CD4-positive, alpha-beta T cell (primary cell): ENCODE measurements around the gene TMEM87A. TPM values are rescaled to one million over a fixed set of nuclear protein-coding genes. Genes with fewer than 3 reads are reported as not detected.

Experiments used
- ATAC-seq: fragments of 200-7000 bp; cut with Tn5 transposase; one replicate; pipeline ENCODE4 v1.10.0; 2022; ENCODE audit warnings: mild to moderate bottlenecking; ENCODE audit not compliant: poor library complexity
- CTCF ChIA-PET: fragments of 350-600 bp; sonication (Branson Sonifier 250); formaldehyde crosslinking; loops from one replicate; lab custom pipeline; 2021; ENCODE audit warnings: antibody characterized with exemption, inconsistent platforms; lab: Charles Lee
- POLR2A ChIA-PET: fragments of 350-600 bp; sonication (Branson Sonifier 250); formaldehyde crosslinking; loops from one replicate; lab custom pipeline; 2021; ENCODE audit warnings: antibody characterized with exemption, inconsistent platforms; lab: Charles Lee
- DNase-seq, 14 experiments: peaks; one replicate each; pipeline ENCODE4 v3.0.0-alpha.2; 2013 to 2020; ENCODE audit warnings: mixed read lengths in 2 of 14
- H3K27ac ChIP-seq, 2 donors: one replicate each; pipeline versions ENCODE4 v1.5.1 to v1.7.0; 2013; ENCODE audit warnings: low read length in 2 of 2, low read depth in 1 of 2, mild to moderate bottlenecking in 1 of 2
- H3K27me3 ChIP-seq, 2 experiments: 1 replicate in 1 of 2; 2 replicates in 1 of 2; pipeline versions ENCODE4 v1.6.1 to v1.7.0; 2013; ENCODE audit warnings: low read length in 2 of 2, control low read depth in 1 of 2, mild to moderate bottlenecking in 1 of 2, moderate library complexity in 1 of 2; ENCODE audit not compliant: insufficient read depth in 2 of 2, control insufficient read depth in 1 of 2
- H3K36me3 ChIP-seq: one replicate; pipeline ENCODE4 v1.6.1; 2013; ENCODE audit warnings: low read length, control low read depth; ENCODE audit not compliant: insufficient read depth
- H3K4me1 ChIP-seq: one replicate; pipeline ENCODE4 v1.6.1; 2013; ENCODE audit warnings: low read length, control low read depth; ENCODE audit not compliant: insufficient read depth
- H3K4me3 ChIP-seq: one replicate; pipeline ENCODE4 v1.5.1; 2013; ENCODE audit warnings: mild to moderate bottlenecking, low read length, moderate library complexity
- H3K9me3 ChIP-seq, 2 experiments: 1 replicate in 1 of 2; 2 replicates in 1 of 2; pipeline versions ENCODE4 v1.6.1 to v1.7.0; 2013; ENCODE audit warnings: low read length in 2 of 2, mild to moderate bottlenecking in 2 of 2, control low read depth in 1 of 2, moderate library complexity in 1 of 2; ENCODE audit not compliant: control insufficient read depth in 1 of 2, insufficient read depth in 1 of 2
- H3K27ac Mint-ChIP-seq: one replicate; pipeline ENCODE4 v1.8.0; 2020; ENCODE audit warnings: mixed read lengths
- H3K27me3 Mint-ChIP-seq: one replicate; pipeline ENCODE4 v1.8.0; 2021; ENCODE audit warnings: mixed read lengths
- H3K36me3 Mint-ChIP-seq: one replicate; pipeline ENCODE4 v1.8.0; 2021; ENCODE audit warnings: low read depth, mixed read lengths
- H3K4me1 Mint-ChIP-seq: one replicate; pipeline ENCODE4 v1.8.0; 2021; ENCODE audit warnings: low read depth, mixed read lengths
- H3K4me3 Mint-ChIP-seq: one replicate; pipeline ENCODE4 v1.8.0; 2020; ENCODE audit warnings: mild to moderate bottlenecking, mixed read lengths
- H3K9me3 Mint-ChIP-seq: one replicate; pipeline ENCODE4 v1.8.0; 2020; ENCODE audit warnings: mixed read lengths
- intact Hi-C, 2 experiments: fragments of 100-400 bp; cut with DNase I in 1 of 2; cut with micrococcal nuclease in 1 of 2; formaldehyde crosslinking; loops; one replicate each; pipeline versions ENCODE4 v1.15.1 to v1.9.0; 2023 to 2025; cut with DNase I, micrococcal nuclease
- total RNA-seq, 174 experiments: library from RNA in 2 of 174; stranded (reverse) in 2 of 174; gene quantifications; one replicate each; pipeline ENCODE4 v1.2.3 and lab custom pipeline; 2021 to 2026
- TF ChIP-seq, protein P1 (sequence below): fragments of 200-600 bp; IDR thresholded peaks from one replicate; pipeline ENCODE4 v1.8.0; 2022; ENCODE audit warnings: antibody characterized with exemption, mild to moderate bottlenecking

Gene TMEM87A
- total RNA-seq, 2 experiments from 2014 or later: 48.7 to 51.4 TPM

DNA sequence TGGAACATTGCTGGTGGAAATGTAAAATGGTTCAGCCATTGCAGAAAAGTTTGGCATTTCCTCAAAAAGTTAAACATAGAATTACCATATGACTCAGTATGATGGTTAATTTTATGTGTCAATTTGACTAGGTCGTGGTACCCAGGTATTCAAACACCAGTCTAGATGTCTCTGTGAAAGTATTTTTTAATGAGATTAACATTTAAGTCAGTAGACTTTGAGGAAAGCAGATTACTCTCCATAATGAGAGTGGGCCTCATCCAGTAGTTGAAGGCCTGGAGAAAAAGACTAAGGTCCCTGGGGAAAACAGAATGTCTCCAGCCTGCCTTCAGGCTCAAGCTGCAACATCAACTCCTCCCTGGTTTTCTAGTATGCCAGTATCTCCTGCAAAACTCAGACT is 42.3 kb upstream of the TMEM87A start:
- CTCF ChIA-PET: no interaction called here
- H3K4me3 ChIP-seq: no peak overlapping the region

DNA sequence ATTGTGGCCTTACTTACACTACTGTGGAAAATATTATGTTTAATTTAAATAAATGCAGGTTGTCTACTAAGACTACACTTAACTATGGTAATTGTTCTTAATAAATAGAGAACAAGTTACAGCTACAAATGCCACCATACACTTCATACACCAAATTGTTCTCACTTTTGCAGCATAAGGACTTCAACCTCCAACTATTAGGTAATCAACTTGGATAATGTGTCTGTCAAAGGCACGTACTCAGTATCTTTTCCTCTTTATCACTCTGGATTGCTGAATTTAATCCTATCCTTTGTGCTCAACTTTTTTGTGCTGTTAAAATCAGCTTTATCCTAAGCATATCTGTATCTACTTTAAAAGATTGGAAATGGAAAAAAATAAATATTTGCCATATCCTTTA is 41.6 kb upstream of the TMEM87A start:
- Mint-ChIP-seq H3K27ac (no peak overlapping the region), H3K4me1 (no peaks in the 10 kb centered on the region), H3K4me3 (no peak overlapping the region), H3K27me3 (no peaks in the 10 kb centered on the region), H3K9me3 (no peaks in the 10 kb centered on the region), H3K36me3 (peaks cover 55% of the 10 kb centered on the region)
- H3K27ac ChIP-seq: no peak overlapping the region
- ChIA-PET CTCF (no interaction called here), POLR2A (no interaction called here)
- ATAC-seq (no peak), DNase-seq (no peak)
- intact Hi-C loops: no loop called here
- H3K4me3 ChIP-seq: no peak overlapping the region
- TF ChIP-seq, protein P1, sequence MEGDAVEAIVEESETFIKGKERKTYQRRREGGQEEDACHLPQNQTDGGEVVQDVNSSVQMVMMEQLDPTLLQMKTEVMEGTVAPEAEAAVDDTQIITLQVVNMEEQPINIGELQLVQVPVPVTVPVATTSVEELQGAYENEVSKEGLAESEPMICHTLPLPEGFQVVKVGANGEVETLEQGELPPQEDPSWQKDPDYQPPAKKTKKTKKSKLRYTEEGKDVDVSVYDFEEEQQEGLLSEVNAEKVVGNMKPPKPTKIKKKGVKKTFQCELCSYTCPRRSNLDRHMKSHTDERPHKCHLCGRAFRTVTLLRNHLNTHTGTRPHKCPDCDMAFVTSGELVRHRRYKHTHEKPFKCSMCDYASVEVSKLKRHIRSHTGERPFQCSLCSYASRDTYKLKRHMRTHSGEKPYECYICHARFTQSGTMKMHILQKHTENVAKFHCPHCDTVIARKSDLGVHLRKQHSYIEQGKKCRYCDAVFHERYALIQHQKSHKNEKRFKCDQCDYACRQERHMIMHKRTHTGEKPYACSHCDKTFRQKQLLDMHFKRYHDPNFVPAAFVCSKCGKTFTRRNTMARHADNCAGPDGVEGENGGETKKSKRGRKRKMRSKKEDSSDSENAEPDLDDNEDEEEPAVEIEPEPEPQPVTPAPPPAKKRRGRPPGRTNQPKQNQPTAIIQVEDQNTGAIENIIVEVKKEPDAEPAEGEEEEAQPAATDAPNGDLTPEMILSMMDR: no peak
- no peaks in the 10 kb centered on the region for H3K4me1 ChIP-seq
- no peaks in the 10 kb centered on the region for H3K9me3 ChIP-seq
- H3K36me3 ChIP-seq: peaks cover 15% of the 10 kb centered on the region
- H3K27me3 ChIP-seq: no peaks in the 10 kb centered on the region

More for the DNA sequence above, 42.3 kb upstream of the TMEM87A start:
- Mint-ChIP-seq H3K27me3 (no peaks in the 10 kb centered on the region), H3K4me1 (no peaks in the 10 kb centered on the region), H3K9me3 (no peaks in the 10 kb centered on the region), H3K27ac (no peak overlapping the region), H3K36me3 (peaks cover 48% of the 10 kb centered on the region), H3K4me3 (no peak overlapping the region)
- intact Hi-C loops: no loop called here
- peaks cover 8% of the 10 kb centered on the region for H3K36me3 ChIP-seq
- ATAC-seq (no peak), DNase-seq (no peak)
- no peaks in the 10 kb centered on the region for H3K27me3 ChIP-seq
- H3K9me3 ChIP-seq: no peaks in the 10 kb centered on the region
- H3K4me1 ChIP-seq: no peaks in the 10 kb centered on the region
- H3K27ac ChIP-seq: no peak overlapping the region
- POLR2A ChIA-PET: no interaction called here
- TF ChIP-seq, protein P1: no peak

DNA sequence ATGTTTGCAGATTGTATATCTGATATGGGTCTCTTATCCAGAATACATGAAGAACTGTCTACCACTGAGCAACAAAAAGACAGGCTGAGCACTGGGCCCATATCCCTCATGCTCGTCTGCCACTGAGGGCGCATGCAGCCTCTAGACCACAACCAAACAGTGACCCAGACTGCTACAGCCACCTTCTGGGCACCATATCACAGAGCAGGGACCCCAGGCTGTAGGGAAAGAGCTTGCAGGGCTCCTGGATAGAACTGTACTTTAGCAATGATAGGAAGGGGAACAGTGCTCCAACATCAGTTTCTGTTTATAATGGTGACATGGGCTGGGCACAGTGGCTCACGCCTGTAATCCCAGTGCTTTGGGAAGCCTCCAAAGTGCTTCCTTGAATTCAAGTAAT is 40.2 kb upstream of the TMEM87A start:
- CTCF ChIA-PET: no interaction called here
- Histone ChIP-seq H3K9me3 (no peaks in the 10 kb centered on the region), H3K27me3 (no peaks in the 10 kb centered on the region), H3K27ac (no peak overlapping the region), H3K36me3 (peaks cover 19% of the 10 kb centered on the region), H3K4me1 (no peaks in the 10 kb centered on the region), H3K4me3 (no peak overlapping the region)
- Mint-ChIP-seq H3K36me3 (peaks cover 58% of the 10 kb centered on the region), H3K4me3 (no peak overlapping the region), H3K9me3 (no peaks in the 10 kb centered on the region), H3K4me1 (no peaks in the 10 kb centered on the region), H3K27me3 (no peaks in the 10 kb centered on the region), H3K27ac (no peak overlapping the region)
- intact Hi-C loops: no loop called here
- ATAC-seq: no peak
- POLR2A ChIA-PET: no interaction called here
- no peak for DNase-seq
- TF ChIP-seq, protein P1: no peak
